Common myeloid progenitor, CD34-positive (primary cell): ENCODE results near the gene INO80B.

Experiments
- CTCF ChIA-PET: fragments of 350-600 bp; sonication (Branson Sonifier 250); formaldehyde crosslinking; loops from one replicate; lab custom pipeline; 2021; ENCODE audit warnings: antibody characterized with exemption; lab: Charles Lee
- POLR2A ChIA-PET: fragments of 350-600 bp; sonication (Branson Sonifier 250); formaldehyde crosslinking; loops from one replicate; lab custom pipeline; 2021; ENCODE audit warnings: antibody characterized with exemption; lab: Charles Lee
- DNase-seq, 3 donors: peaks; one replicate each; pipeline versions ENCODE4 v3.0.0 to v3.0.0-alpha.2; 2013
- H3K27ac ChIP-seq, 2 experiments: 1 replicate in 1 of 2; 2 replicates in 1 of 2; pipeline ENCODE4 v1.7.0; 2013; ENCODE audit warnings: inconsistent platforms in 2 of 2, low read length in 2 of 2, mild to moderate bottlenecking in 2 of 2, low read depth in 1 of 2, moderate library complexity in 1 of 2; ENCODE audit not compliant: severe bottlenecking in 2 of 2, insufficient read depth in 1 of 2, poor library complexity in 1 of 2
- H3K27me3 ChIP-seq, 5 experiments: replicated peaks in 2 of 5; 1 replicate in 3 of 5; 2 replicates in 2 of 5; pipeline versions ENCODE4 v1.6.1 to v1.7.0; 2013; ENCODE audit warnings: low read length in 4 of 5, mild to moderate bottlenecking in 2 of 5, moderate library complexity in 2 of 5, inconsistent platforms in 1 of 5; ENCODE audit not compliant: insufficient read depth in 5 of 5, control insufficient read depth in 4 of 5
- H3K36me3 ChIP-seq, 4 experiments: 1 replicate in 2 of 4; 2 replicates in 2 of 4; pipeline versions ENCODE4 v1.6.1 to v1.7.0; 2013; ENCODE audit warnings: low read length in 3 of 4, control low read depth in 1 of 4, mild to moderate bottlenecking in 1 of 4; ENCODE audit not compliant: control insufficient read depth in 4 of 4, insufficient read depth in 4 of 4
- H3K4me1 ChIP-seq, 4 experiments: 1 replicate in 3 of 4; 2 replicates in 1 of 4; pipeline versions ENCODE4 v1.6.1 to v1.7.1; 2013; ENCODE audit warnings: low read length in 3 of 4, mild to moderate bottlenecking in 3 of 4, control low read depth in 1 of 4, inconsistent platforms in 1 of 4, moderate library complexity in 1 of 4; ENCODE audit not compliant: control insufficient read depth in 4 of 4, insufficient read depth in 4 of 4; ENCODE audit errors: control extremely low read depth in 1 of 4
- H3K4me3 ChIP-seq, 7 experiments: 1 replicate in 4 of 7; 2 replicates in 3 of 7; pipeline versions ENCODE4 v1.5.1 to v1.7.0; 2013; ENCODE audit warnings: mild to moderate bottlenecking in 7 of 7, low read length in 6 of 7, moderate library complexity in 6 of 7, inconsistent platforms in 2 of 7, low read depth in 2 of 7, control low read depth in 1 of 7; ENCODE audit not compliant: insufficient read depth in 4 of 7, control insufficient read depth in 1 of 7; ENCODE audit errors: extremely low read depth in 1 of 7
- H3K9me3 ChIP-seq, 5 experiments: 1 replicate in 4 of 5; 2 replicates in 1 of 5; pipeline versions ENCODE4 v1.6.1 to v1.7.1; 2013; ENCODE audit warnings: low read length in 4 of 5, mild to moderate bottlenecking in 2 of 5, inconsistent platforms in 1 of 5, low read depth in 1 of 5, moderate library complexity in 1 of 5; ENCODE audit not compliant: control insufficient read depth in 4 of 5, insufficient read depth in 2 of 5; ENCODE audit errors: control extremely low read depth in 1 of 5
- WGBS: methylation state at CpG from one replicate; pipeline ENCODE4 v1.1.5; 2013; ENCODE audit not compliant: insufficient coverage; 5-methylcytosine and 5-hydroxymethylcytosine counted together

Gene INO80B

GRCh38 chr2:74501335-74502071, 46.6 kb downstream of the INO80B start:
- CTCF ChIA-PET = interaction anchor here (1.3 to 12.7 kb wide), 9 partner anchors 10 to 86 kb away, joined by 3 to 143 read pairs (median 6); partner anchors contain the start of genes AUP1, CCDC142, DQX1 and HTRA2

GRCh38 chr2:74502147-74502719, 47.3 kb downstream of the INO80B start:
- H3K9me3 ChIP-seq = no peaks in the 10 kb centered on the region
- peak overlapping the region in 1 of 2 experiments; percentile 54 for H3K27ac ChIP-seq
- H3K4me1 ChIP-seq = peaks cover 4 to 67% (median 54%) of the 10 kb centered on the region in 4 experiments
- H3K36me3 ChIP-seq = peaks cover 0 to 16% (median 8%) of the 10 kb centered on the region in 4 experiments
- ChIA-PET POLR2A (no interaction called here), CTCF (interaction anchor here (1.5 to 12.7 kb wide), 6 partner anchors 11 to 85 kb away, joined by 4 to 143 read pairs (median 16); partner anchors contain the start of genes AUP1, DQX1 and HTRA2)
- 9% methylated on average over 19 of the region's 32 CpGs for WGBS
- peaks cover 0 to 80% (median 46%) of the 10 kb centered on the region in 5 experiments for H3K27me3 ChIP-seq
- H3K4me3 ChIP-seq = peak overlapping the region in 6 of 7 experiments; percentile 20 to 79 (median 66)
- DNase-seq = peak in 1 of 3 donors; percentile 33

More at GRCh38 chr2:74501335-74502071, 46.6 kb downstream of the INO80B start:
- Histone ChIP-seq H3K4me3 (no peak overlapping the region), H3K4me1 (peaks cover 4 to 61% (median 47%) of the 10 kb centered on the region in 4 experiments), H3K9me3 (no peaks in the 10 kb centered on the region), H3K36me3 (peaks cover 0 to 16% (median 10%) of the 10 kb centered on the region in 4 experiments), H3K27me3 (peaks cover 0 to 87% (median 50%) of the 10 kb centered on the region in 5 experiments), H3K27ac (no peak overlapping the region)
- 82% methylated on average over 14 of the region's 18 CpGs for WGBS
- no peak for DNase-seq
- POLR2A ChIA-PET = no interaction called here

- 1% methylated on average over 60 of the region's 67 CpGs for WGBS
- peak; percentile 45 to 73 (median 62) for DNase-seq
- peak overlapping the region in 1 of 2 experiments; percentile 54 for H3K27ac ChIP-seq
Measured at GRCh38 chr2:74502720-74503505, 48.0 kb downstream of the INO80B start.

GRCh38 chr2:74503506-74504475, 48.9 kb downstream of the INO80B start:
- 60% methylated on average over 40 of the region's 45 CpGs for WGBS
- POLR2A ChIA-PET = interaction anchor here (0.6 kb wide), 1 partner anchor 29 kb away, joined by 3 read pairs; no protein-coding TSS in a partner anchor
- Histone ChIP-seq H3K4me1 (peaks cover 0 to 66% (median 50%) of the 10 kb centered on the region in 4 experiments), H3K36me3 (peaks cover 0 to 16% (median 8%) of the 10 kb centered on the region in 4 experiments), H3K27me3 (peaks cover 3 to 71% (median 36%) of the 10 kb centered on the region in 5 experiments), H3K9me3 (no peaks in the 10 kb centered on the region), H3K4me3 (peak overlapping the region in 6 of 7 experiments; percentile 20 to 79 (median 66)), H3K27ac (peak overlapping the region in 1 of 2 experiments; percentile 54)
- no peak for DNase-seq
- CTCF ChIA-PET = interaction anchor here (0.7 to 12.7 kb wide), 16 partner anchors 9 to 83 kb away, joined by 3 to 143 read pairs (median 4); partner anchors contain the start of genes AUP1, CCDC142, DQX1 and HTRA2

More at GRCh38 chr2:74502720-74503505, 48.0 kb downstream of the INO80B start:
- Histone ChIP-seq H3K4me3 (peak overlapping the region; percentile 20 to 79 (median 62)), H3K4me1 (peaks cover 4 to 67% (median 53%) of the 10 kb centered on the region in 4 experiments), H3K9me3 (no peaks in the 10 kb centered on the region), H3K27me3 (peaks cover 0 to 73% (median 41%) of the 10 kb centered on the region in 5 experiments), H3K36me3 (peaks cover 0 to 16% (median 8%) of the 10 kb centered on the region in 4 experiments)
- POLR2A ChIA-PET = interaction anchor here (0.6 kb wide), 1 partner anchor 29 kb away, joined by 3 read pairs; no protein-coding TSS in a partner anchor
- CTCF ChIA-PET = interaction anchor here (0.7 to 12.7 kb wide), 11 partner anchors 10 to 84 kb away, joined by 3 to 143 read pairs (median 6); partner anchors contain the start of genes AUP1, CCDC142, DQX1 and HTRA2

GRCh38 chr2:74504591-74504990, 49.7 kb downstream of the INO80B start:
- Histone ChIP-seq H3K4me3 (no peak overlapping the region), H3K27me3 (peaks cover 4 to 64% (median 33%) of the 10 kb centered on the region in 5 experiments), H3K27ac (no peak overlapping the region), H3K9me3 (no peaks in the 10 kb centered on the region), H3K36me3 (peaks cover 0 to 16% (median 8%) of the 10 kb centered on the region in 4 experiments), H3K4me1 (peaks cover 0 to 58% (median 42%) of the 10 kb centered on the region in 4 experiments)
- ChIA-PET CTCF (interaction anchor here (0.6 to 12.7 kb wide), 12 partner anchors 8 to 82 kb away, joined by 3 to 143 read pairs (median 6); partner anchors contain the start of genes AUP1, CCDC142, DQX1 and HTRA2), POLR2A (no interaction called here)
- WGBS = 80% methylated on average over 1 of the region's 3 CpGs
- no peak for DNase-seq
